AG09309 (cell line): ENCODE measurements around the gene PCDH15.

Experiments used
- DNase-seq: peaks from one replicate; pipeline ENCODE4 v3.0.0-alpha.2; 2010; ENCODE audit warnings: low read depth
- H3K4me3 ChIP-seq: 2 replicates; pipeline ENCODE4 v1.5.1; 2011; ENCODE audit warnings: mild to moderate bottlenecking, low read depth, low read length, moderate library complexity; ENCODE audit not compliant: control insufficient read depth
- TF ChIP-seq, protein P1 (sequence below): IDR thresholded peaks from 2 replicates; pipeline ENCODE4 v1.5.1; 2011; ENCODE audit warnings: mild to moderate bottlenecking, low read depth, low read length, inconsistent platforms; ENCODE audit not compliant: insufficient read depth, control insufficient read depth; ENCODE audit errors: missing control alignments

The PCDH15 gene

DNA sequence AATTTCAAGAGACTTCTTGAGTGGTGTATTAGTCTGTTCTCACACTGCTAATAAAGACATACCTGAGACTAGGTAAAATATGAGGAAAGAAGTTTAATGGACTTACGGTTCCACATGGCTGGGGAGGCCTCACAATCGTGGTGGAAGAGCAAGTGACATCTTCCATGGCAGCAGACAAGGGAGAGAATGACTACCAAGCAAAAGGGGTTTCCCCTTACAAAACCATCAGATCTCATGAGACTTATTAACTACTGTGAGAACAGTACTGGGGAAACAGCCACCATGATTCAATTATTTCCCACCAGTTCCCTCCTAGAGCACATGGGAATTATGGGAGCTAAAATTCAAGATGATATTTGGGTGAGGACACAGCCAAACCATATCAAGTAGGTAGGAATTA is 150.5 kb downstream of the PCDH15 start:
- TF ChIP-seq, protein P1, sequence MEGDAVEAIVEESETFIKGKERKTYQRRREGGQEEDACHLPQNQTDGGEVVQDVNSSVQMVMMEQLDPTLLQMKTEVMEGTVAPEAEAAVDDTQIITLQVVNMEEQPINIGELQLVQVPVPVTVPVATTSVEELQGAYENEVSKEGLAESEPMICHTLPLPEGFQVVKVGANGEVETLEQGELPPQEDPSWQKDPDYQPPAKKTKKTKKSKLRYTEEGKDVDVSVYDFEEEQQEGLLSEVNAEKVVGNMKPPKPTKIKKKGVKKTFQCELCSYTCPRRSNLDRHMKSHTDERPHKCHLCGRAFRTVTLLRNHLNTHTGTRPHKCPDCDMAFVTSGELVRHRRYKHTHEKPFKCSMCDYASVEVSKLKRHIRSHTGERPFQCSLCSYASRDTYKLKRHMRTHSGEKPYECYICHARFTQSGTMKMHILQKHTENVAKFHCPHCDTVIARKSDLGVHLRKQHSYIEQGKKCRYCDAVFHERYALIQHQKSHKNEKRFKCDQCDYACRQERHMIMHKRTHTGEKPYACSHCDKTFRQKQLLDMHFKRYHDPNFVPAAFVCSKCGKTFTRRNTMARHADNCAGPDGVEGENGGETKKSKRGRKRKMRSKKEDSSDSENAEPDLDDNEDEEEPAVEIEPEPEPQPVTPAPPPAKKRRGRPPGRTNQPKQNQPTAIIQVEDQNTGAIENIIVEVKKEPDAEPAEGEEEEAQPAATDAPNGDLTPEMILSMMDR = no peak
- DNase-seq = no peak
- H3K4me3 ChIP-seq = no peak overlapping the region

DNA sequence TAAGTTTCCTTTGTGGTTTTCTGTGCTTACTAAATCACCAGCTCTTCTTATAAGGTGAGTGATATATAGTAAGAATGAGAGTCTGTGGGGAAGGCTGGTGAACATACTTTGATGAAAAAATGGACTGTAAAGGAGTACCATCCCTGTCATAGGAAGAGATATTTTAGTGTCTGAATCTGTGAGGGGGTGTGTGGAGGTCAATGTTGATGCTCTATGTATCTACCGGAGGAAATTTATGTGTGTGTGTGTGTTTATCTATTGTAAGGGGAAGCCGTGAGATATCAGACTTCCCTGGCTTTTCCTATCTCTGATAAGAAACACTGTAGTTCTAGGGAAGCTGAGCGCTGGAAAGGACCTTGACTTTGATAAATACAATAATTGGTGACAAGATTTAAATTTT is 179.0 kb downstream of the PCDH15 start:
- H3K4me3 ChIP-seq = no peak overlapping the region
- TF ChIP-seq, protein P1 = no peak
- DNase-seq = no peak

DNA sequence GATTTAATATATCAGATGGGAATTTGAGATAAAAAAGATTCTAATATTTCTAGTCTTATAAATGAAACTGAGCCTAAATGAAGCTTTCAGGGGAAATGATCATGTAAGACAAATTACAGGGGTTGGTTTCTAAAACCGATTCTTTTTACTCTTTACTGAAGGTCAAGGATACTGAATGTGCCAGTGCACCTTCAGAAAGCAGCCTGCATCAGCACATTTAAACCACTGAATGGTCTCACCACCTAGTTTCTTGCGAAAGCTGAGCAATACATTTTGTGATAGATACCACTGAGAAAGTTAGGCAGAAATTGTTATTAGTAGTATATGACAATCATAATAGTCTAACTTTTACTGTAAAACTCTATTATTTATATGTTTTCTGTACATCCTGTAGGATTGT is 180.7 kb downstream of the PCDH15 start:
- DNase-seq = no peak
- TF ChIP-seq, protein P1 = no peak
- no peak overlapping the region for H3K4me3 ChIP-seq

DNA sequence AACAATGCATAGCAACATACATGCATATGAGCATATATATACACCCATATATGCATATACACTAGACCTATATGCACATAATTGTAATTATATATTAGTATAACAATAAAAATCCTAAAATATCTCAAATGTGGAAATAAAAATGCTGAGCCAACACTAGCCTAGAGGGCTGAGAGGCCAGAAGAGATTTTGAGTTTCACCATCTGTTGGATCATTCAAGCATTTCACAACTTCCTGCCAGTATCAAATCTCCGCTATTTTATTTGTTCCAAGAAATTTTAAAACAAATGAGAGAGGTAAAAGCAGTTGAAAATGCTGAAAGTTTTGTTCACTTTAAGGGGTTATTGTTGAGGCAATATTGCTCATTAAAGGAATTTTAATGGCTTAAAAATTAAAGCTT is 187.0 kb downstream of the PCDH15 start:
- no peak overlapping the region for H3K4me3 ChIP-seq
- no peak for DNase-seq
- TF ChIP-seq, protein P1 = no peak

DNA sequence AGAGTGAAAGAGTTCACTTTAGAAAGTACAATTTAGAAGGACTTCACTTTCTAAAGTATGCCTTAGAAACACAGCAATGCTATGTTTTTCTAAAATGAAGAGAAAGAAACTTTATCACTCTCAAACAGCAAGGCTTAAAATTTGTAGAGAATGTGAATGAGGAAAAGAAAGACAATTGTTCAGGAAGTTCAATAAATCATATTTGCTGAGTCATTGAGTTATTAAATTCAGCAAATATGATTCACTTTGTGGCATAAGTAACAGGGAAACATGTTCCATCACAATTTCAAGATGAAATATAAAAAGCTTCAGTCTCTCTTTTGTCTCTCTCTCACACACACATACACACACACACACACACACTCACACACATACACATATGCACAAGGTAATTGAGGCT is 187.9 kb downstream of the PCDH15 start:
- DNase-seq = no peak
- TF ChIP-seq, protein P1 = no peak
- no peak overlapping the region for H3K4me3 ChIP-seq

DNA sequence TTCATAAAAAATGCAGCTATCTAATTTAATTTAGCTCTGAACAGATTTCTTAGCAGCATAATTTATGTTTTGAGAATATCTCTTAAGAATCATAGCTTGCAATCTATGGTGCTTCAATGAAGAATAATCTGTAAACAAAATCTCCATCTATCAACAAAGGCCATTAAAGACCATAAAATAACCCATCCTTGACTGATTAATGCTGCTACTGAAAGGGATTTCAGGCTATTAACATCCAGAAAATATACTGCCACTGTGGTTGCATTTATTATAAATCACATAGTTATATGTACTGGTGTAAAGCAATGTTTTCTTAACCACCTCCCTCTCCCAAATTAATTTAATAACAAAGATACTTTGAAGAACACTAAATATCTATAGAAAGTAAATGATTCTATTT is 191.6 kb downstream of the PCDH15 start:
- TF ChIP-seq, protein P1 = no peak
- H3K4me3 ChIP-seq = no peak overlapping the region

DNA sequence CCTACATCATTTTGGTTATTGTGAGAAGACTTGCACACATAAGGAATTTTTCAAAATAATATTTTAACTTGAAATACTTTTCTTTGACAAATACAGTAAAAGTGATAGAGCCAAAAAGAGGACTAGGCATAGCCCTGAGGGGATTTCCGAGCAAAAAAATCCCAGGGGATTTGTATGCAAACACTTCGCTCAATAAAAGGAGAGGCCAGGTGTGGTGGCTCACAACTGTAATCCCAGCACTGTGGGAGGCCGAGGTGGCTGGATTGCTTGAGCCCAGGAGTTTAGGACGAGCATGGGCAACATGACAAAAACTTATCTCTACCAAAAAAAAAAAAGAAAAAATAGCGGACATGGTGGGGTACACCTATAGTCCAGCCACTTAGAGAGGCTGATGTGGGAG is 193.0 kb downstream of the PCDH15 start:
- TF ChIP-seq, protein P1 = no peak
- H3K4me3 ChIP-seq = no peak overlapping the region
- no peak for DNase-seq

More for the DNA sequence above, 191.6 kb downstream of the PCDH15 start:
- DNase-seq = no peak
